IMR-90 (cell line): ENCODE results near the gene TENT5D. TPM values are rescaled to one million over a fixed set of nuclear protein-coding genes. Genes with fewer than 3 reads are reported as not detected.

Source experiments
- ATAC-seq: fragments of 200-7000 bp; cut with Tn5 transposase; 2 replicates; pipeline ENCODE4 v1.9.1; 2020; ENCODE audit warnings: low read depth, mild to moderate bottlenecking, moderate library complexity
- BruUV-seq: library from RNA; stranded (reverse); fragments of 400-500 nt; replicated peaks from 2 replicates; lab custom pipeline; 2021; lab: Mats Ljungman, UMichigan
- CTCF ChIA-PET: fragments of 300-600 bp; formaldehyde crosslinking; extraction: SDS; loops from one replicate; lab custom pipeline; 2021; ENCODE audit warnings: antibody characterized with exemption; lab: Yijun Ruan, JAX
- POLR2A ChIA-PET: fragments of 300-600 bp; sonication (Branson Sonifier 250); formaldehyde crosslinking; loops from one replicate; lab custom pipeline; 2022; ENCODE audit warnings: antibody characterized with exemption; ENCODE audit not compliant: unreplicated experiment; lab: Charles Lee
- DNase-seq: peaks from one replicate; pipeline ENCODE4 v3.0.0; 2013
- H2AFZ ChIP-seq: replicated peaks from 2 replicates; pipeline ENCODE3; 2013; ENCODE audit warnings: low read length, mild to moderate bottlenecking; ENCODE audit not compliant: poor library complexity
- H2AK5ac ChIP-seq: 2 replicates; pipeline ENCODE4 v1.6.1; 2013; ENCODE audit warnings: low read depth, low read length, inconsistent platforms
- H2AK9ac ChIP-seq: replicated peaks from 2 replicates; pipeline ENCODE3; 2013; ENCODE audit warnings: mild to moderate bottlenecking, low read depth, low read length, moderate library complexity; ENCODE audit not compliant: poor library complexity
- H2BK120ac ChIP-seq: 2 replicates; pipeline ENCODE4 v1.6.1; 2013; ENCODE audit warnings: low read depth, low read length, inconsistent platforms
- H2BK15ac ChIP-seq: 3 replicates; pipeline ENCODE4 v1.6.1; 2013; ENCODE audit warnings: low read depth, low read length, inconsistent platforms
- H2BK20ac ChIP-seq: 2 replicates; pipeline ENCODE4 v1.6.1; 2013; ENCODE audit warnings: low read depth, mild to moderate bottlenecking, inconsistent platforms, low read length, moderate library complexity
- H2BK5ac ChIP-seq: 2 replicates; pipeline ENCODE4 v1.6.1; 2013; ENCODE audit warnings: mild to moderate bottlenecking, low read depth, low read length, inconsistent platforms; ENCODE audit not compliant: poor library complexity, severe bottlenecking
- H3K14ac ChIP-seq: replicated peaks from 2 replicates; pipeline ENCODE4 v1.6.1; 2013; ENCODE audit warnings: low read depth, low read length, inconsistent platforms
- H3K18ac ChIP-seq: 2 replicates; pipeline ENCODE4 v1.6.1; 2013; ENCODE audit warnings: low read depth, low read length, control low read depth
- H3K23ac ChIP-seq: 2 replicates; pipeline ENCODE4 v1.6.1; 2013; ENCODE audit warnings: low read depth, low read length, inconsistent platforms
- H3K27ac ChIP-seq: 2 replicates; pipeline ENCODE4 v1.5.1; 2013; ENCODE audit warnings: mild to moderate bottlenecking, control low read depth, low read length; ENCODE audit not compliant: insufficient read depth
- H3K27me3 ChIP-seq: 2 replicates; pipeline ENCODE4 v1.6.1; 2013; ENCODE audit warnings: low read length; ENCODE audit not compliant: control insufficient read depth, insufficient read depth
- H3K36me3 ChIP-seq: 2 replicates; pipeline ENCODE4 v1.6.1; 2013; ENCODE audit warnings: low read length, mixed read lengths; ENCODE audit not compliant: control insufficient read depth, insufficient read depth
- H3K4ac ChIP-seq: 2 replicates; pipeline ENCODE4 v1.6.1; 2013; ENCODE audit warnings: low read depth, low read length, inconsistent platforms
- H3K4me1 ChIP-seq: 2 replicates; pipeline ENCODE4 v1.6.1; 2013; ENCODE audit warnings: low read length, mixed read lengths; ENCODE audit not compliant: control insufficient read depth, insufficient read depth
- H3K4me2 ChIP-seq: 2 replicates; pipeline ENCODE4 v1.6.1; 2013; ENCODE audit warnings: low read depth, mild to moderate bottlenecking, control low read depth, low read length, moderate library complexity
- H3K4me3 ChIP-seq: 2 replicates; pipeline ENCODE4 v1.5.1; 2013; ENCODE audit warnings: low read depth, mild to moderate bottlenecking, control low read depth, low read length, moderate library complexity; ENCODE audit not compliant: insufficient read depth
- H3K56ac ChIP-seq: 2 replicates; pipeline ENCODE4 v1.6.1; 2013; ENCODE audit warnings: low read length, inconsistent platforms; ENCODE audit not compliant: insufficient read depth; ENCODE audit errors: extremely low read depth
- H3K79me1 ChIP-seq, 2 experiments: 2 replicates each; pipeline ENCODE4 v1.6.1; 2013; ENCODE audit warnings: low read length in 2 of 2, inconsistent platforms in 1 of 2, low read depth in 1 of 2
- H3K9ac ChIP-seq: 2 replicates; pipeline ENCODE4 v1.6.1; 2013; ENCODE audit warnings: low read depth, low read length, control low read depth
- H3K9me1 ChIP-seq: 2 replicates; pipeline ENCODE4 v1.6.1; 2013; ENCODE audit warnings: low read length, inconsistent platforms; ENCODE audit not compliant: insufficient read depth
- H3K9me3 ChIP-seq: 2 replicates; pipeline ENCODE4 v1.6.1; 2013; ENCODE audit warnings: low read length; ENCODE audit not compliant: control insufficient read depth, insufficient read depth
- H4K20me1 ChIP-seq: 2 replicates; pipeline ENCODE4 v1.6.1; 2013; ENCODE audit warnings: low read length, inconsistent platforms; ENCODE audit not compliant: insufficient read depth
- H4K5ac ChIP-seq: 2 replicates; pipeline ENCODE4 v1.6.1; 2013; ENCODE audit warnings: mild to moderate bottlenecking, low read depth, low read length, control low read depth
- H4K8ac ChIP-seq, 2 experiments: 2 replicates each; pipeline ENCODE4 v1.6.1; 2013; ENCODE audit warnings: low read depth in 2 of 2, low read length in 2 of 2, control low read depth in 1 of 2, inconsistent platforms in 1 of 2
- H4K91ac ChIP-seq: 2 replicates; pipeline ENCODE4 v1.6.1; 2013; ENCODE audit warnings: low read depth, low read length, inconsistent platforms; ENCODE audit not compliant: insufficient read depth
- BHLHE40 ChIP-seq: fragments of 150-350 bp; IDR thresholded peaks from 2 replicates; pipeline ENCODE4 v1.6.1; 2016; ENCODE audit warnings: mild to moderate bottlenecking, low read depth, low read length
- CEBPB ChIP-seq: IDR thresholded peaks from 2 replicates; pipeline ENCODE4 v1.6.1; 2012; ENCODE audit warnings: low read depth, low read length, improper control_type of control experiment
- CHD1 ChIP-seq: IDR thresholded peaks from 2 replicates; pipeline ENCODE4 v1.6.1; 2012; ENCODE audit warnings: low read depth, low read length, improper control_type of control experiment
- ELK1 ChIP-seq: fragments of 150-350 bp; IDR thresholded peaks from 2 replicates; pipeline ENCODE4 v1.6.1; 2016; ENCODE audit warnings: low read depth, mild to moderate bottlenecking, low read length, moderate library complexity, borderline replicate concordance
- FOS ChIP-seq: fragments of 150-350 bp; IDR thresholded peaks from 2 replicates; pipeline ENCODE4 v1.6.1; 2016; ENCODE audit warnings: low read depth, low read length
- MAFK ChIP-seq: IDR thresholded peaks from 2 replicates; pipeline ENCODE4 v1.6.1; 2012; ENCODE audit warnings: low read depth, low read length, improper control_type of control experiment
- MAZ ChIP-seq: IDR thresholded peaks from 2 replicates; pipeline ENCODE4 v1.6.1; 2012; ENCODE audit warnings: low read depth, mild to moderate bottlenecking, low read length, improper control_type of control experiment, moderate library complexity, borderline replicate concordance
- MXI1 ChIP-seq: IDR thresholded peaks from 2 replicates; pipeline ENCODE4 v1.6.1; 2012; ENCODE audit warnings: low read depth, mild to moderate bottlenecking, low read length, moderate library complexity, borderline replicate concordance
- NFE2L2 ChIP-seq: fragments of 150-350 bp; IDR thresholded peaks from 2 replicates; pipeline ENCODE4 v1.6.1; 2016; ENCODE audit warnings: low read depth, mild to moderate bottlenecking, low read length
- POLR2A ChIP-seq: IDR thresholded peaks from 2 replicates; pipeline ENCODE4 v1.6.1; 2012; ENCODE audit warnings: mild to moderate bottlenecking, low read depth, low read length
- RAD21 ChIP-seq: IDR thresholded peaks from 2 replicates; pipeline ENCODE4 v1.6.1; 2012; ENCODE audit warnings: low read length, improper control_type of control experiment
- RCOR1 ChIP-seq: IDR thresholded peaks from 2 replicates; pipeline ENCODE4 v1.6.1; 2012; ENCODE audit warnings: mild to moderate bottlenecking, low read length, improper control_type of control experiment; ENCODE audit not compliant: insufficient replicate concordance
- RFX5 ChIP-seq: IDR thresholded peaks from 2 replicates; pipeline ENCODE4 v1.8.0; 2012; ENCODE audit warnings: low read depth, mild to moderate bottlenecking, low read length, moderate library complexity
- SMC3 ChIP-seq: fragments of 150-350 bp; IDR thresholded peaks from 2 replicates; pipeline ENCODE4 v1.6.1; 2016; ENCODE audit warnings: low read depth, mild to moderate bottlenecking, antibody characterized with exemption, low read length, moderate library complexity
- USF2 ChIP-seq: fragments of 150-350 bp; IDR thresholded peaks from 2 replicates; pipeline ENCODE4 v1.6.1; 2017; ENCODE audit warnings: mild to moderate bottlenecking, antibody characterized with exemption, low read length, low read depth
- WGBS, 2 experiments: methylation state at CpG; one replicate each; pipeline versions ENCODE4 v1.1.5 to v1.1.7; 2013; ENCODE audit warnings: missing lambda C conversion rate in 2 of 2; ENCODE audit not compliant: insufficient read length in 1 of 2; ENCODE audit errors: extremely low coverage in 2 of 2; 5-methylcytosine and 5-hydroxymethylcytosine counted together
- dilution Hi-C: fragments of 300-500 bp; cut with HindIII; formaldehyde crosslinking; loops from one replicate; pipeline ENCODE4 v1.14.3; 2018; ENCODE audit warnings: low sequenced_read_pairs; ENCODE audit not compliant: unreplicated experiment
- in situ Hi-C: fragments of 300-500 bp; cut with MboI; formaldehyde crosslinking; loops from 3 replicates; pipeline ENCODE4 v1.14.3; 2019; ENCODE audit warnings: low sequenced_read_pairs, inconsistent platforms, mixed read lengths
- intact Hi-C: fragments of 100-400 bp; cut with micrococcal nuclease; formaldehyde crosslinking; loops from 2 replicates; pipeline ENCODE4 v1.10.0; 2022
- polyA plus RNA-seq, 3 experiments: library from polyadenylated mRNA; depleted of rRNA; stranded (reverse); fragments of >200 nt; gene quantifications; 2 replicates each; pipeline ENCODE4 v1.2.3, GENCODE V29; 2012; ENCODE audit warnings: low replicate concordance in 1 of 3
- total RNA-seq: library from RNA; depleted of rRNA; stranded (reverse); fragments of >200 nt; gene quantifications from 2 replicates; pipeline ENCODE4 v1.2.3, GENCODE V29; 2012
- TF ChIP-seq, protein P1 (sequence below): conservative IDR thresholded peaks from 2 replicates; pipeline ENCODE4 v1.5.1; 2012; ENCODE audit warnings: mild to moderate bottlenecking, low read depth, low read length, improper control_type of control experiment

The TENT5D gene
- total and polyA plus RNA-seq, 2 of the 4 experiments (the other 2 are of a cell fraction), result not detected

- Histone ChIP-seq H2AK9ac (no peak overlapping the region), H3K4me3 (no peak overlapping the region), H4K91ac (no peak overlapping the region), H2BK120ac (no peak overlapping the region), H3K18ac (no peak overlapping the region), H2AFZ (no peak overlapping the region), H3K27me3 (no peaks in the 10 kb centered on the region), H2BK5ac (no peak overlapping the region), H3K4me1 (no peaks in the 10 kb centered on the region), H4K20me1 (no peaks in the 10 kb centered on the region), H2BK20ac (no peak overlapping the region), H4K8ac (no peak overlapping the region), H3K4ac (no peak overlapping the region), H3K36me3 (no peaks in the 10 kb centered on the region), H4K5ac (no peak overlapping the region), H3K27ac (no peak overlapping the region), H3K14ac (no peak overlapping the region), H3K23ac (no peak overlapping the region), H3K79me1 (no peaks in the 10 kb centered on the region), H2BK15ac (no peak overlapping the region), H3K56ac (no peak overlapping the region), H3K9me1 (no peaks in the 10 kb centered on the region), H3K9ac (no peak overlapping the region), H3K9me3 (no peaks in the 10 kb centered on the region; the same call in 1 of the 2 replicates), H3K4me2 (no peak overlapping the region), H2AK5ac (no peak overlapping the region)
- TF ChIP-seq ELK1 (no peak), BHLHE40 (no peak), RAD21 (no peak), MAFK (no peak), SMC3 (no peak), FOS (no peak), POLR2A (no peak), RFX5 (no peak), USF2 (no peak), NFE2L2 (no peak), MXI1 (no peak), RCOR1 (no peak), CEBPB (no peak), CHD1 (no peak), MAZ (no peak)
- TF ChIP-seq, protein P1, sequence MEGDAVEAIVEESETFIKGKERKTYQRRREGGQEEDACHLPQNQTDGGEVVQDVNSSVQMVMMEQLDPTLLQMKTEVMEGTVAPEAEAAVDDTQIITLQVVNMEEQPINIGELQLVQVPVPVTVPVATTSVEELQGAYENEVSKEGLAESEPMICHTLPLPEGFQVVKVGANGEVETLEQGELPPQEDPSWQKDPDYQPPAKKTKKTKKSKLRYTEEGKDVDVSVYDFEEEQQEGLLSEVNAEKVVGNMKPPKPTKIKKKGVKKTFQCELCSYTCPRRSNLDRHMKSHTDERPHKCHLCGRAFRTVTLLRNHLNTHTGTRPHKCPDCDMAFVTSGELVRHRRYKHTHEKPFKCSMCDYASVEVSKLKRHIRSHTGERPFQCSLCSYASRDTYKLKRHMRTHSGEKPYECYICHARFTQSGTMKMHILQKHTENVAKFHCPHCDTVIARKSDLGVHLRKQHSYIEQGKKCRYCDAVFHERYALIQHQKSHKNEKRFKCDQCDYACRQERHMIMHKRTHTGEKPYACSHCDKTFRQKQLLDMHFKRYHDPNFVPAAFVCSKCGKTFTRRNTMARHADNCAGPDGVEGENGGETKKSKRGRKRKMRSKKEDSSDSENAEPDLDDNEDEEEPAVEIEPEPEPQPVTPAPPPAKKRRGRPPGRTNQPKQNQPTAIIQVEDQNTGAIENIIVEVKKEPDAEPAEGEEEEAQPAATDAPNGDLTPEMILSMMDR, result no peak
- BruUV-seq, result no TSS peak
- DNase-seq (no peak), ATAC-seq (no peak)
- in situ Hi-C loops, result no loop called here
- intact Hi-C loops, result no loop called here
- dilution Hi-C loops, result no loop called here
- WGBS, 2 experiments, result no CpG with 5 or more reads among the region's 3 CpGs
- CTCF ChIA-PET, result no interaction called here
- POLR2A ChIA-PET, result no interaction called here
Measured at GRCh38 chrX:80432441-80432840, 12.2 kb downstream of the TENT5D start.
